Subcutaneous adipose tissue (tissue), 4 donors: Measurements from ENCODE around the gene SPRR4. TPM values are rescaled to one million over a fixed set of nuclear protein-coding genes. Genes with fewer than 3 reads are reported as not detected.

Experiments
- CTCF ChIP-seq: fragments of 450-650 bp; IDR thresholded peaks from one replicate; pipeline ENCODE4 v1.5.1; 2016; ENCODE audit warnings: low read depth, mild to moderate bottlenecking, control low read depth, antibody characterized with exemption, moderate library complexity
- total RNA-seq, 4 donors: library from RNA; depleted of rRNA; stranded (reverse); fragments of >200 nt; gene quantifications; one replicate each; pipeline ENCODE4 v1.1.0, GENCODE V29; 2016

SPRR4 gene
- total RNA-seq, 4 donors from 2014 or later, result not detected

- no peak for TF ChIP-seq CTCF
These were observed 12.9 kb upstream of the SPRR4 start for GRCh38 chr1:152957561-152957960.

GRCh38 chr1:152959273-152959672 is 11.2 kb upstream of the SPRR4 start:
- no peak for TF ChIP-seq CTCF

- no peak for TF ChIP-seq CTCF
These were observed 10.5 kb upstream of the SPRR4 start for GRCh38 chr1:152959801-152960451.

- TF ChIP-seq CTCF, result no peak
These were observed 9.9 kb upstream of the SPRR4 start for GRCh38 chr1:152960452-152961044.

GRCh38 chr1:152961226-152961891 is 9.1 kb upstream of the SPRR4 start:
- TF ChIP-seq CTCF, result no peak

GRCh38 chr1:152962876-152963415 is 7.5 kb upstream of the SPRR4 start:
- no peak for TF ChIP-seq CTCF

GRCh38 chr1:152964536-152964935 is 5.9 kb upstream of the SPRR4 start:
- no peak for TF ChIP-seq CTCF
